Measurements from ENCODE around the gene AKT2.

Gene AKT2

GRCh38 chr19:40298026-40298425 lies 12.9 kb upstream of the AKT2 start:
- no peak for DNase-seq

- no peak for DNase-seq
Measured at GRCh38 chr19:40294560-40294959, 9.4 kb upstream of the AKT2 start.

- DNase-seq = no peak
Measured at GRCh38 chr19:40286971-40287421, 1.9 kb upstream of the AKT2 start.

GRCh38 chr19:40286235-40286970 lies 1.3 kb upstream of the AKT2 start:
- DNase-seq = no peak

- peak; percentile 99 for DNase-seq
Measured at GRCh38 chr19:40285353-40286234, 449 bp upstream of the AKT2 start.

GRCh38 chr19:40284251-40284500 lies 969 bp downstream of the AKT2 start:
- peak; percentile 25 for DNase-seq

GRCh38 chr19:40283414-40284250 lies 1.5 kb downstream of the AKT2 start:
- no peak for DNase-seq

GRCh38 chr19:40282920-40283319 lies 2.2 kb downstream of the AKT2 start:
- no peak for DNase-seq

GRCh38 chr19:40282209-40282580 lies 3.0 kb downstream of the AKT2 start:
- no peak for DNase-seq

GRCh38 chr19:40281381-40282208 lies 3.5 kb downstream of the AKT2 start:
- DNase-seq = no peak

- no peak for DNase-seq
Measured at GRCh38 chr19:40280608-40281221, 4.4 kb downstream of the AKT2 start.

- no peak for DNase-seq
Measured at GRCh38 chr19:40279761-40280607, 5.2 kb downstream of the AKT2 start.

GRCh38 chr19:40279120-40279551 lies 6.0 kb downstream of the AKT2 start:
- DNase-seq = no peak

- no peak for DNase-seq
Measured at GRCh38 chr19:40278361-40279035, 6.6 kb downstream of the AKT2 start.

GRCh38 chr19:40277356-40278059 lies 7.6 kb downstream of the AKT2 start:
- no peak for DNase-seq

GRCh38 chr19:40274585-40275544 lies 10.3 kb downstream of the AKT2 start:
- DNase-seq = no peak

- no peak for DNase-seq
Measured at GRCh38 chr19:40273469-40274360, 11.4 kb downstream of the AKT2 start.

GRCh38 chr19:40272261-40272660 lies 12.9 kb downstream of the AKT2 start:
- DNase-seq = no peak
